NCI-H128 (cell line): ENCODE measurements around the gene GRIK4.

Source experiments
- DNase-seq: peaks from one replicate; lab custom pipeline; 2025; ENCODE audit not compliant: unreplicated experiment; lab: John Stamatoyannopoulos, UW

Gene GRIK4

GRCh38 chr11:120546312-120547205 lies 35.0 kb downstream of the GRIK4 start:
- DNase-seq: no peak

GRCh38 chr11:120547316-120547715 lies 35.8 kb downstream of the GRIK4 start:
- no peak for DNase-seq

- no peak for DNase-seq
These were observed 36.5 kb downstream of the GRIK4 start for GRCh38 chr11:120547811-120548681.

GRCh38 chr11:120548682-120549209 lies 37.2 kb downstream of the GRIK4 start:
- DNase-seq: no peak

GRCh38 chr11:120549346-120549745 lies 37.8 kb downstream of the GRIK4 start:
- DNase-seq: no peak

GRCh38 chr11:120550007-120550406 lies 38.5 kb downstream of the GRIK4 start:
- no peak for DNase-seq

GRCh38 chr11:120551191-120551590 lies 39.6 kb downstream of the GRIK4 start:
- no peak for DNase-seq

GRCh38 chr11:120554766-120555432 lies 43.4 kb downstream of the GRIK4 start:
- no peak for DNase-seq

GRCh38 chr11:120555433-120555773 lies 43.9 kb downstream of the GRIK4 start:
- DNase-seq: no peak

- DNase-seq: no peak
These were observed 45.2 kb downstream of the GRIK4 start for GRCh38 chr11:120556797-120557196.

GRCh38 chr11:120558744-120559431 lies 47.3 kb downstream of the GRIK4 start:
- no peak for DNase-seq

- no peak for DNase-seq
These were observed 49.7 kb downstream of the GRIK4 start for GRCh38 chr11:120561286-120561685.

GRCh38 chr11:120562806-120563425 lies 51.4 kb downstream of the GRIK4 start:
- DNase-seq: no peak

GRCh38 chr11:120563703-120564572 lies 52.4 kb downstream of the GRIK4 start:
- peak; percentile 22 for DNase-seq

GRCh38 chr11:120564573-120565311 lies 53.2 kb downstream of the GRIK4 start:
- DNase-seq: no peak

GRCh38 chr11:120565466-120566155 lies 54.1 kb downstream of the GRIK4 start:
- DNase-seq: no peak

- DNase-seq: no peak
These were observed 54.6 kb downstream of the GRIK4 start for GRCh38 chr11:120566176-120566575.
